ENCODE measurements around the gene FMO2. TPM values are rescaled to one million over a fixed set of nuclear protein-coding genes. Genes with fewer than 3 reads are reported as not detected.

The FMO2 gene
- total RNA-seq, 2 donors from 2014 or later, result 1.1 to 1.3 TPM

- Histone ChIP-seq H3K4me1 (no peaks in the 10 kb centered on the region), H3K4me3 (no peak overlapping the region), H3K27me3 (no peaks in the 10 kb centered on the region), H3K9me3 (no peaks in the 10 kb centered on the region), H3K9ac (ENCODE audit: low read depth in 2 of 2, low read length in 2 of 2) (no peak overlapping the region), H3K36me3 (no peaks in the 10 kb centered on the region), H3K27ac (no peak overlapping the region)
- no peak for TF ChIP-seq CTCF (IDR thresholded peaks at IDR 0.05)
- no peak for DNase-seq
- intact Hi-C loops (cut with DNase I), result no loop called here
Observed at GRCh38 chr1:171152549-171152948, 32.6 kb upstream of the FMO2 start.

- no peak overlapping the region for H3K9ac ChIP-seq (ENCODE audit: low read depth in 2 of 2, low read length in 2 of 2)
- no peak for DNase-seq
- no peak overlapping the region for H3K4me3 ChIP-seq
- H3K9me3 ChIP-seq, result no peaks in the 10 kb centered on the region
- H3K27me3 ChIP-seq, result no peaks in the 10 kb centered on the region
- H3K4me1 ChIP-seq, result no peaks in the 10 kb centered on the region
- intact Hi-C loops (cut with DNase I), result no loop called here
- TF ChIP-seq CTCF (IDR thresholded peaks at IDR 0.05), result no peak
- no peaks in the 10 kb centered on the region for H3K36me3 ChIP-seq
- H3K27ac ChIP-seq, result no peak overlapping the region
Observed at GRCh38 chr1:171155484-171155883, 29.6 kb upstream of the FMO2 start.

DNA sequence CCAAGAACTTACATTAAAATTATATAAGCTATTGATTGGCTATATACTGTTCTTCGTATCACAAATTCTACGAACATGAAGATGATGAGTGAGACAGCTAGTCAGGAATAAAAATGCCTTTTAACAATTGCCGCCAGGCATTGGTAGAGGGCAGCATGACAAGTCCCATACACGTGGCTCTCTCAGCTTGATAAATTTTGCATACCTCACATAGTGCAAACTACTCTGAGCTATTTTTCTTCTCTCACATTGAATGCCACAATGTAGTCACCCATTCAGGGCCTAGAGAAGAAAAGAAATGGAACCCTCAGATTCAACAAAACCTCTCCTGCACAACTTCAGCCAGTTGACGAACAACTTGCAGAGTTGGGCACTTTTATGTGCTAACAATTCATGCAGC lies 27.0 kb upstream of the FMO2 start:
- TF ChIP-seq CTCF (IDR thresholded peaks at IDR 0.05), result no peak
- H3K4me3 ChIP-seq, result no peak overlapping the region
- no peaks in the 10 kb centered on the region for H3K9me3 ChIP-seq
- H3K27ac ChIP-seq, result no peak overlapping the region
- no peak for DNase-seq
- H3K27me3 ChIP-seq, result no peaks in the 10 kb centered on the region
- H3K9ac ChIP-seq (ENCODE audit: low read depth in 2 of 2, low read length in 2 of 2), result no peak overlapping the region
- H3K36me3 ChIP-seq, result no peaks in the 10 kb centered on the region
- no peaks in the 10 kb centered on the region for H3K4me1 ChIP-seq
- intact Hi-C loops (cut with DNase I), result no loop called here

DNA sequence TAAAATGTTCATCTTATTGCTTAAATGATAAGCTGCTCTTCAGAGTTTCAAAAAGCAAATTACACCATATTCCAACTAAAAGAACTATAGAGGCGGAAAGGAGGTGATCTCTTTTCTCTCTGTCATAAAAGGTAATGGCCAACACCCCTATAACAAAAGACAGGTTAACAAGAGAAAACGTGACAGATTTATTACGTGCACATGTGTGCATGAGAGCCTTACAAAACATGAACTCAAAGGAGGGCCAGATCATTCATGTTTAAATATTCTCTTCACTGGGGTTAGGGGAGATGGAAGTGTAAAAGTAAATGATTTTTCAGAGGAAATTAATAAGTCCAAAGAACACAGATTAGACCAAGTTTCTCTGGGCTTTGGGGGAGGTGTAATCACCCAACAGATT lies 26.5 kb upstream of the FMO2 start:
- Histone ChIP-seq H3K36me3 (no peaks in the 10 kb centered on the region), H3K4me3 (no peak overlapping the region), H3K27me3 (no peaks in the 10 kb centered on the region), H3K27ac (no peak overlapping the region), H3K9ac (ENCODE audit: low read depth in 2 of 2, low read length in 2 of 2) (no peak overlapping the region), H3K9me3 (no peaks in the 10 kb centered on the region), H3K4me1 (no peaks in the 10 kb centered on the region)
- intact Hi-C loops (cut with DNase I), result no loop called here
- no peak for DNase-seq
- TF ChIP-seq CTCF (IDR thresholded peaks at IDR 0.05), result no peak

DNA sequence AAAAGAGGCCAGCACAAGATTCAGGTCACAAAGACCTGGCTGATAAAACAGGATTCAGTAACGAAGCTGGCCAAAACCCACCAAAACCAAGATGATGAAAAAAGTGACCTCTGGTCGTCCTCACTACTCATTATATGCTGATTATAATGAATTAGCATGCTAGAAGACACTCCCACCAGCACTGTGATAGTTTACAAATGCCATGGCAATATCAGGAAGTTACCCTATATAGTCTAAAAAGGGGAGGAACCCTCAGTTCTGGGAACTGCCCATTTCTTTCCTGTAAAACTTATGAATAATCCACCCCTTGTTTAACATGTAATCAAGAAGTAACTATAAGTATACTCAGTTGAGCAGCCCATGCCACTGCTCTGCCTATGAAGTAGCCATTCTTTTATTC lies 26.0 kb upstream of the FMO2 start:
- no peak overlapping the region for H3K27ac ChIP-seq
- H3K9me3 ChIP-seq, result no peaks in the 10 kb centered on the region
- intact Hi-C loops (cut with DNase I), result no loop called here
- H3K9ac ChIP-seq (ENCODE audit: low read depth in 2 of 2, low read length in 2 of 2), result no peak overlapping the region
- TF ChIP-seq CTCF (IDR thresholded peaks at IDR 0.05), result no peak
- no peak for DNase-seq
- H3K36me3 ChIP-seq, result no peaks in the 10 kb centered on the region
- no peaks in the 10 kb centered on the region for H3K4me1 ChIP-seq
- no peak overlapping the region for H3K4me3 ChIP-seq
- H3K27me3 ChIP-seq, result no peaks in the 10 kb centered on the region

GRCh38 chr1:171160211-171160610 lies 24.9 kb upstream of the FMO2 start:
- H3K9ac ChIP-seq (ENCODE audit: low read depth in 2 of 2, low read length in 2 of 2), result no peak overlapping the region
- no peak for TF ChIP-seq CTCF (IDR thresholded peaks at IDR 0.05)
- intact Hi-C loops (cut with DNase I), result no loop called here
- no peaks in the 10 kb centered on the region for H3K9me3 ChIP-seq
- no peak overlapping the region for H3K4me3 ChIP-seq
- no peak for DNase-seq
- H3K27ac ChIP-seq, result no peak overlapping the region
- no peaks in the 10 kb centered on the region for H3K27me3 ChIP-seq
- H3K4me1 ChIP-seq, result no peaks in the 10 kb centered on the region
- H3K36me3 ChIP-seq, result no peaks in the 10 kb centered on the region

Measured in colonic mucosa (tissue), 4 donors.